HepG2 (cell line): Measurements from ENCODE around the gene GCH1. TPM values are rescaled to one million over a fixed set of nuclear protein-coding genes. Genes with fewer than 3 reads are reported as not detected.

Experiments used
- ATAC-seq: fragments of 200-7000 bp; cut with Tn5 transposase; 3 replicates; pipeline ENCODE4 v1.9.1; 2020; ENCODE audit warnings: mild to moderate bottlenecking, moderate library complexity
- BruUV-seq: library from RNA; stranded (reverse); fragments of 400-500 nt; replicated peaks from 2 replicates; lab custom pipeline; 2021; lab: Mats Ljungman, UMichigan
- CTCF ChIA-PET: fragments of 300-600 bp; formaldehyde crosslinking; extraction: SDS; loops from one replicate; lab custom pipeline; 2021; ENCODE audit warnings: low total read pairs, inconsistent platforms, low intra/inter-chr PET ratio; lab: Yijun Ruan, JAX
- POLR2A ChIA-PET: fragments of 350-600 bp; sonication (Branson Sonifier 250); formaldehyde crosslinking; loops from one replicate; lab custom pipeline; 2020; ENCODE audit warnings: antibody characterized with exemption, inconsistent platforms; lab: Yijun Ruan, JAX
- DNase-seq: peaks from one replicate; pipeline ENCODE4 v3.0.0-alpha.2; 2015; ENCODE audit warnings: low spot score
- FAIRE-seq: peaks from 3 replicates; lab custom pipeline; 2011; peaks lifted over from hg19 to GRCh38; lab: Jason Lieb, UNC
- H2AFZ ChIP-seq: one replicate; pipeline ENCODE4 v1.6.1; 2011; ENCODE audit warnings: low read length, inconsistent platforms
- H3K27ac ChIP-seq: fragments of 300-600 bp; 3 replicates; pipeline ENCODE4 v1.8.0; 2011; ENCODE audit warnings: mixed run types, mild to moderate bottlenecking, mixed read lengths, low read length, inconsistent platforms; ENCODE audit not compliant: insufficient read depth; ENCODE audit errors: extremely low read length
- H3K27me3 ChIP-seq, 2 experiments: fragments of 200-600 bp in 1 of 2; 2 replicates in 1 of 2; 3 replicates in 1 of 2; pipeline versions ENCODE4 v1.6.0 to v1.8.0; 2011; ENCODE audit warnings: low read length in 2 of 2, mild to moderate bottlenecking in 2 of 2, moderate library complexity in 2 of 2, inconsistent platforms in 1 of 2; ENCODE audit not compliant: insufficient read depth in 2 of 2, control insufficient read depth in 1 of 2
- H3K36me3 ChIP-seq, 2 experiments: fragments of 200-600 bp in 1 of 2; replicated peaks in 1 of 2; 2 replicates in 1 of 2; 3 replicates in 1 of 2; pipeline versions ENCODE4 v1.5.1 to v1.8.0; 2011; ENCODE audit warnings: low read length in 2 of 2, inconsistent platforms in 1 of 2; ENCODE audit not compliant: insufficient read depth in 2 of 2, control insufficient read depth in 1 of 2
- H3K4me1 ChIP-seq: 2 replicates; pipeline ENCODE4 v1.5.1; 2012; ENCODE audit warnings: low read length, inconsistent platforms; ENCODE audit not compliant: insufficient read depth
- H3K4me2 ChIP-seq: 2 replicates; pipeline ENCODE4 v1.6.0; 2011; ENCODE audit warnings: low read depth, low read length, inconsistent platforms
- H3K4me3 ChIP-seq, 3 experiments: fragments of 200-600 bp in 1 of 3; sonication (generic), shearing (Covaris generic) in 1 of 3; replicated peaks in 1 of 3; 2 replicates each; pipeline ENCODE4 v1.5.1; 2011 to 2016; ENCODE audit warnings: low read length in 3 of 3, inconsistent platforms in 2 of 3, low read depth in 2 of 3, mild to moderate bottlenecking in 2 of 3, control low read depth in 1 of 3, mixed read lengths in 1 of 3; ENCODE audit not compliant: insufficient read depth in 1 of 3
- H3K79me2 ChIP-seq: one replicate; pipeline ENCODE4 v1.6.1; 2011; ENCODE audit warnings: low read length, inconsistent platforms; ENCODE audit not compliant: insufficient read depth
- H3K9ac ChIP-seq: 2 replicates; pipeline ENCODE4 v1.6.0; 2011; ENCODE audit warnings: mild to moderate bottlenecking, low read depth, low read length, inconsistent platforms; ENCODE audit not compliant: insufficient read depth
- H3K9me3 ChIP-seq: 2 replicates; pipeline ENCODE4 v1.5.1; 2012; ENCODE audit warnings: mild to moderate bottlenecking, low read length
- H4K20me1 ChIP-seq: 2 replicates; pipeline ENCODE4 v1.6.0; 2011; ENCODE audit warnings: inconsistent platforms, mild to moderate bottlenecking, low read length, moderate library complexity; ENCODE audit not compliant: insufficient read depth
- ATM ChIP-seq: fragments of 450-650 bp; IDR thresholded peaks from 2 replicates; pipeline ENCODE4 v1.7.1; 2017; ENCODE audit warnings: mild to moderate bottlenecking, borderline replicate concordance
- HNF1A ChIP-seq, 2 experiments: sonication (generic) in 1 of 2; formaldehyde crosslinking in 1 of 2; IDR thresholded peaks; 2 replicates each; pipeline versions ENCODE4 v1.4.0 to v1.6.1; 2016 to 2020; ENCODE audit warnings: borderline replicate concordance in 1 of 2, low read depth in 1 of 2, mild to moderate bottlenecking in 1 of 2, missing genetic modification reagents in 1 of 2
- KAT7 ChIP-seq: IDR thresholded peaks from 2 replicates; pipeline ENCODE4 v1.6.1; 2018; ENCODE audit warnings: borderline replicate concordance, missing compliant biosample characterization
- KAT8 ChIP-seq: IDR thresholded peaks from 2 replicates; pipeline ENCODE4 v1.6.1; 2016; ENCODE audit warnings: missing genetic modification reagents, missing compliant biosample characterization
- MEIS2 ChIP-seq: sonication (generic); formaldehyde crosslinking; IDR thresholded peaks from 2 replicates; pipeline ENCODE4 v1.9.0; 2021; ENCODE audit warnings: mild to moderate bottlenecking, missing genetic modification reagents
- NFKB2 ChIP-seq: sonication (generic); formaldehyde crosslinking; IDR thresholded peaks from 2 replicates; pipeline ENCODE4 v1.4.0; 2020; ENCODE audit warnings: missing genetic modification reagents, borderline replicate concordance
- ZNF318 ChIP-seq: sonication (generic); formaldehyde crosslinking; IDR thresholded peaks from 2 replicates; pipeline ENCODE4 v1.4.0; 2020; ENCODE audit warnings: mild to moderate bottlenecking, missing genetic modification reagents
- ZNF644 ChIP-seq: IDR thresholded peaks from 2 replicates; pipeline ENCODE4 v1.6.1; 2016; ENCODE audit warnings: low read depth
- ZNF740 ChIP-seq: sonication (generic); formaldehyde crosslinking; IDR thresholded peaks from 2 replicates; pipeline ENCODE4 v1.4.0; 2020; ENCODE audit warnings: missing genetic modification reagents
- WGBS: methylation state at CpG from one replicate; pipeline ENCODE4 v1.1.6; 2017; ENCODE audit warnings: low lambda C conversion rate; 5-methylcytosine and 5-hydroxymethylcytosine counted together
- in situ Hi-C: cut with HindIII; loops from 2 replicates; pipeline ENCODE4 v1.10.0; 2017; ENCODE audit warnings: low pct_unique_long_range_greater_than_20kb; ENCODE audit not compliant: extremely low pct_ligation_motif_present
- intact Hi-C: fragments of 100-400 bp; cut with micrococcal nuclease; formaldehyde crosslinking; loops from one replicate; pipeline ENCODE4 v1.10.0; 2022; ENCODE audit not compliant: unreplicated experiment
- polyA plus RNA-seq, 8 experiments: library from polyadenylated mRNA; depleted of rRNA in 3 of 8; stranded (reverse) in 7 of 8; unstranded in 1 of 8; fragments of >200 nt; fragmentation: Illumina TruSeq in 4 of 8; extraction: Trizol in 4 of 8; gene quantifications; 2 replicates each; pipeline versions ENCODE4 v1.2.1 to v1.2.3, GENCODE V29; 2011 to 2016; ENCODE audit warnings: low read depth in 4 of 8, missing spikeins in 1 of 8, mixed read lengths in 1 of 8; ENCODE audit not compliant: insufficient read depth in 1 of 8
- total RNA-seq, 5 experiments: library from RNA; depleted of rRNA; stranded (reverse); fragments of >200 nt; fragmentation: Illumina TruSeq; extraction: Trizol; gene quantifications; 2 replicates each; pipeline ENCODE4 v1.2.3, GENCODE V29; 2016; ENCODE audit warnings: low read depth in 1 of 5

GCH1 gene
- total and polyA plus RNA-seq, 2 of the 13 experiments (the other 11 are each of a cell fraction or from before 2014, with no cell fraction given), result 15.0 to 25.2 TPM

- ChIA-PET CTCF (no interaction called here), POLR2A (no interaction called here)
- ATAC-seq, result no peak
- Histone ChIP-seq H4K20me1 (no peaks in the 10 kb centered on the region), H3K27me3 (no peaks in the 10 kb centered on the region), H3K79me2 (peaks cover 49% of the 10 kb centered on the region), H2AFZ (no peak overlapping the region), H3K4me3 (no peak overlapping the region), H3K27ac (no peak overlapping the region), H3K9ac (no peak overlapping the region), H3K4me1 (peaks cover 35% of the 10 kb centered on the region), H3K9me3 (no peaks in the 10 kb centered on the region), H3K4me2 (no peak overlapping the region), H3K36me3 (peaks cover 0 to 5% of the 10 kb centered on the region in 2 experiments; a peak in 3 of 5 replicates)
- intact Hi-C loops, result loop anchor here (5.0 kb wide), 1 partner anchor 88 kb away; no protein-coding TSS in a partner anchor
- no peak for FAIRE-seq
- DNase-seq, result no peak
- 94% methylated on average over 3 of the region's 3 CpGs for WGBS
- TF ChIP-seq NFKB2 (CRISPR knock-in tag) (no peak), ZNF644 (CRISPR knock-in tag) (no peak), MEIS2 (CRISPR knock-in tag) (no peak), KAT8 (CRISPR knock-in tag) (no peak), ZNF318 (CRISPR knock-in tag) (no peak), KAT7 (CRISPR knock-in tag) (no peak), ATM (no peak), ZNF740 (CRISPR knock-in tag) (no peak), HNF1A (IDR thresholded peaks at IDR 0.05; ENCODE audit: low read depth) (no peak), HNF1A (CRISPR knock-in tag; IDR thresholded peaks at IDR 0.05; ENCODE audit: borderline replicate concordance) (no peak)
- in situ Hi-C loops, result no loop called here
- no TSS peak for BruUV-seq
Observed at GRCh38 chr14:54894995-54895394, 7.6 kb downstream of the GCH1 start.
